GM12873 (cell line): ENCODE data around the gene FYN.

Experiments
- TF ChIP-seq, protein P1 (sequence below): IDR thresholded peaks from 2 replicates; pipeline ENCODE4 v1.5.1; 2012; ENCODE audit warnings: low read depth, mild to moderate bottlenecking, moderate library complexity, low read length, control low read depth; ENCODE audit not compliant: insufficient read depth; ENCODE audit errors: missing control alignments

Gene FYN

DNA sequence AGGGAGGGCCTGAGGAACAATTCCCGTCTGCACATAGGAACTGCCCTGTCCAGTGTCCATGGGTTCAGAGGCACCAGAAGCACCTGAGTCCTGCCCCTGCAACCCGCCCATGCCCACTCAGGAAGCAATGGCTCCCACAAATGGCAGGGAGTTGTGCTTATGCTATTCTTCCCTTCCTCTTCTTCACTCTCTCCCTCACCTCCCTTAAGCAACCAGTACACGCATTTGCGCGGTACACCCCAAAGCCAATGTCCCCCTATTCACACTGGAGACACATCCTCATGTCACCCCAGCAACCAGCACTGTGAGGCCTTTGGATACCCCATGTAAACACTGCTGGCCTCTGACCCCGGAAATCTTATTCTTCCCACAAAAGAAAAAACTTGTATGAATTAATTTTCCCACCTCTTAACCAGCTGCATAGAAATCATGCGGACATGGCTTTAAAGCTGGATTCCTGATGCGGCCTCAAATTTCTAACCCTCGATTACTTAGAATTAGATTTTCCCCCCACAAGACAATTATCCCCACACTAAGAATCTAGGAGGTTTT lies 30.9 kb downstream of the FYN start:
- TF ChIP-seq, protein P1, sequence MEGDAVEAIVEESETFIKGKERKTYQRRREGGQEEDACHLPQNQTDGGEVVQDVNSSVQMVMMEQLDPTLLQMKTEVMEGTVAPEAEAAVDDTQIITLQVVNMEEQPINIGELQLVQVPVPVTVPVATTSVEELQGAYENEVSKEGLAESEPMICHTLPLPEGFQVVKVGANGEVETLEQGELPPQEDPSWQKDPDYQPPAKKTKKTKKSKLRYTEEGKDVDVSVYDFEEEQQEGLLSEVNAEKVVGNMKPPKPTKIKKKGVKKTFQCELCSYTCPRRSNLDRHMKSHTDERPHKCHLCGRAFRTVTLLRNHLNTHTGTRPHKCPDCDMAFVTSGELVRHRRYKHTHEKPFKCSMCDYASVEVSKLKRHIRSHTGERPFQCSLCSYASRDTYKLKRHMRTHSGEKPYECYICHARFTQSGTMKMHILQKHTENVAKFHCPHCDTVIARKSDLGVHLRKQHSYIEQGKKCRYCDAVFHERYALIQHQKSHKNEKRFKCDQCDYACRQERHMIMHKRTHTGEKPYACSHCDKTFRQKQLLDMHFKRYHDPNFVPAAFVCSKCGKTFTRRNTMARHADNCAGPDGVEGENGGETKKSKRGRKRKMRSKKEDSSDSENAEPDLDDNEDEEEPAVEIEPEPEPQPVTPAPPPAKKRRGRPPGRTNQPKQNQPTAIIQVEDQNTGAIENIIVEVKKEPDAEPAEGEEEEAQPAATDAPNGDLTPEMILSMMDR: no peak

DNA sequence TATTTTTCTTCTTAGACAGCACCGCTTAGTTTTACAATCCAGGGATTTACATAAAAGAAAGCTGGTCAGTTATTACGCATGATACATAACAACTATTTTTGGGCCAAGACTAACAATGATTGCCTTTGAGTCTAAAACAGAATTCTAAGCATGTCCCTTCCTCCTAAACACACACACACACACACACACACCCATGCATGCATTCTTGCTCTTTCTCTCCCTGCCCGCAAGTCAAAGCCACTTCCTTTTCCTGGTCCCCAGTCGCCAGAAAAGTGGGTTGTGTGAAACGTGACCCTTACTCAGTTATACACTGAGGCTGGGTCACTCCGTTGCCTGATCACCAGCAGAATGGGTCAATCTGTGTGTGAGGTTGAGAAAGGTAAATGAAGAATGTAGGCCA lies 31.4 kb downstream of the FYN start:
- TF ChIP-seq, protein P1: no peak

DNA sequence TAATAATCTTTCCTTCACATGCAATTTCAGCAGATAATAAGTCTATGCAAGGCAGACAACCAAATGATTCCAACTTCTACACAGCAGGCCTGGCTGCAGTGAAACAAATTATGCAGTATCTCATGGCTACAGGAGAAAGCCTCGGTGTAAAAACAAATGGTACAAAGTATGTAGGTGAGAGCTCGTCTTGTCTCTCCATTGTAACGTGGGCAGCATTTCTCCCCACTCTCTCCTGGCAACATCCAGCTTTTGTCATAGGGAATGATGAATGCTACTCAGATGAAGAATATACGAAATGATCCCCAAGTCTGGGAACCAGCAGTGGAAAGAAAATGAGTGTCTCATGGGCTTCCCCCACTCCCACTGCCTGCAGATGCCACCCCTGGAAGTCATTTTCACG lies 32.4 kb downstream of the FYN start:
- TF ChIP-seq, protein P1: no peak

DNA sequence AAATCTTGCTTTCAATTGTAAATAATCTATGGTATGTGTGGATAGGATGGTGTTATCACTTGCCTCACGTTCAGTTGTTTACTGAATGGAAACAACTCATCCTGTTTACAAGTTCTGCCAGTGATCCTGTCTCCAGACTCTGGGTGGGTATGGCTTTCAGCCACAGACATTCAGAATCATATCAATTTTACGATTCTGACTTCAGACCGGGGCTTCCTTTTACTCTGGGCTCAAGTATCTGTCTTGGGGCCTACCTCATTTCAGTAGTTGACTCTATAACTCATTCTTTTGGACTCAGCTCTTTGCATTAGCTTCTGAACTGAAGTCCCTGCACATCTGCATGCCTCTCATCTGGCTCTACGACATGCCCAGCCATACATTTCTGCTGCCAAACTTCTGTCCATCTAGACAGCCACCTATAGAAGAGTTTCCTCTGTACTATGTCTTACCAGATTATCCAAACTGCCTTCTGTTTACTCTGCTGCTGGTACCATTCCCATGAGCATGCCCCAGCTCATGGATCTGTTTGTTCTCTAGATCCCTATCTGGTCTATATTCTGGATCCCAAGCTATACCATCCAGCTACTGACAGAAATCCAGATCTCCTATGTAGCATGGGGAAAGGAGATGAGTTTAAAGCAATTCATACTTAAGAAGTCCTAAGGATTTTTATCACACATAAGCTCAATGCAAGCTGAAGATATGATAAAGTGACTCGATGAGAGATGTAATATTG lies 34.3 kb downstream of the FYN start:
- TF ChIP-seq, protein P1: no peak

DNA sequence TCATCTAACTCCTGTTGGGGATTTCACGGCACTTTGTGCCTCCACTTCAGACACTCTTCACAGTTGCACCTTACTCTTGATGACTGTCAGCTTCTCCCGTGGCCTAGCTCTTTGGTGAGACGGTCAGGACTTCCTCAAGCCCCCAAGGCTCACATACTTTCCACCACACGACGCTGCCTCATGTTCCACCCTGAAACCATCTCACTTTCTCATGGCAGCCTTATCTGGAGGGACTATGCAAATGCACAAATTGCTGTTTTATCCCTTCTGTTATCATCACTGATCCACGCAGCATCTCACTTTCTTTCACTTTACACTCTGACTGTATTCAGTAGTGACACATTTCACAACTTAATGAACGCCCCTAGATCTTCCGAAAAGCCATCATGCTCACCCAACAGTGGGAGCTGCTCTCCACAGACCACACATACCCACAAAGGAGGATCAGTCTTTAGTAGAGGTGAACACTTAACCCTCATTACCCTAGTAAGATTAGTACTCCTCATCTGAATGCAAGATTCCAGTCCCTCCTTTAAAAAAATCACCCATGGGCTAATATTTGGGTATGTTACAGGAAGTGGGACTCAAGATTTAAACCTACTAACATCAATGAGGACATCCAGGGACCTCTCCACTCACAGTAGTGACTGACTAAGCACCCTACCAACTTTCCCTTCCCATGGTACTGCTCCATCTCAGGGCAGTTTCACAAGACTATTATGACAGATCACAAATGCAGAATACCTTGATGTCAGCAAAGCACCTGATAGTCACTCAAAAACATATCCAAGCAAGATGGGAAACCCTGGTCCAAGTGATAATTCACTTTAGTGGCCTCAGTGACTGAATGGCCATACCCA lies 35.4 kb downstream of the FYN start:
- TF ChIP-seq, protein P1: no peak

DNA sequence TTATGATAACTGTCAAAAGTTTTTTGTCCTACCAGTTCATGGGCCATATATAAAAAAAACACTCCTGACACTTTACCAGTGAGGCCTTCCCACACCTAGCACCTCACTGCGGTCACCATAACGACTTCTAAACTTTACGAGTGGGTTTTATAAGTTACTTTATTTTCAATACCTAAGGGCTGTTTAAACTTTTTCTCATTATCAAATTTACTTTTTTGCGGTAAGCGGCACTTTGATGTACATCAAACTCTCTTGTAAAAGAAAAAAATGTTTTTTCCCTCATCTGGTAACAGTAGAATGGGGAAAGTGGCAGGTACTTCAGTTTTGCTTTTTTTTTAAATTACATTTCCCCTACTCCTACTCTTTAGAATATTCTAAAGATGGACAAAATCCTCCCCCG lies 36.2 kb downstream of the FYN start:
- TF ChIP-seq, protein P1: no peak

DNA sequence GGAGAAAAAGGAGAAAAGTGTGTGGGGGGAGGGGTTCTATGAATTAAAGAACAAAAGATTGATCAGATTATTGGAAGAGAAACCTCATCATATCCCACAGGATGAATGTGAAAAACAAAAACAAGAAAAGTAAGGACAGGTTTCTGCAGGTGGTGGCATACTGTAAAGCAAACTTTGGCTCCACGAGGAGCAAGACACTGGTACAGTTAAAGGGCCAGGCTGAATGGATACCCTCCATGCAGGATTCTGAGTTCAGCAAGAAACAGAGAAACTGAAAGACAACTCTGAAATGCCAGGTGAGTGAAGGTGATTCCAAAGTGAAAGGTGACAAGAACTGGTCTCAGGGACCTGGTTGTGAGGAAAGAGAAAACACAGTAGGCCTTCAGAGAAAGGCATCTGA lies 37.4 kb downstream of the FYN start:
- TF ChIP-seq, protein P1: no peak
